Fibroblast of the conjunctiva (primary cell): Measurements from ENCODE around the gene LDLR.
"Not testable (repeated sequence)": the region's sequence is repeated elsewhere in the genome, so short reads cannot be mapped to it uniquely, and the experiment has no call there.

Source experiments
- DNase-seq: peaks from one replicate; pipeline ENCODE4 v3.0.0-alpha.2; 2010; ENCODE audit warnings: low read depth

The LDLR gene

DNA sequence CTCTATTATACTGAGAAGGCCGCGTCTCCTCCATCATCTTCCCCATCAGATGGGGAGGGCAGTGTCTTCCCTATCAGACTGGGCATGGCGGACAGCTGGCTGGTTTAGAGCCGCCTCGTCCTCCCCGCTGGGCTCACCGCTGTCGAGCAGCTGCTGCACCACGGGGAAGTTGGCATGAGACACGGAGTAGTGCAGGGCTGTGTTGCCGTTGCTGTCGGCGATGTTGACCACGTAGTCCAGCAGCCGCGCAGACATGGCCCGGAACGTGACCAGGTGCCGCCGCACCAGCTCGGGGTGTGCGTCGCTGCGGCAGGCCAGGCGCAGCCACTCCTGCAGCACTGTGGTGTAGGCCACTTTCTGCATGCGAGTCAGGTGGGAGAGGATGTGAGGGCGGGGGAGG, 85.1 kb downstream of the LDLR start:
- no peak for DNase-seq

- DNase-seq: no peak
Measured at GRCh38 chr19:11175920-11176319, 86.7 kb downstream of the LDLR start.

GRCh38 chr19:11176466-11177193, 87.4 kb downstream of the LDLR start:
- no peak for DNase-seq

GRCh38 chr19:11177592-11177991, 88.3 kb downstream of the LDLR start:
- no peak for DNase-seq

DNA sequence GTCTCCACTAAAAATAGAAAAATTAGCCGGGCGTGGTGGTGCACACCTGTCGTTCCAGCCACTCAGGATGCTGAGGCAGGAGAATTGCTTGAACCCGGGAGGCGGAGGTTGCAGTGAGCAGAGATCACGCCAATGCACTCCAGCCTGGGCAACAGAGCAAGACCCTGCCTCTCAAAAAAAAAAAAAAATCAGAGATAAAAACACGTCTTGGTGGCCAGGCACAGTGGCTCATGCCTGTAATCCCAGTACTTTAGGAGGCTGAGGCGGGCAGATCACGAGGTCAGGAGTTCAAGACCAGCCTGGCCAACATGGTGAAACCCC, 89.8 kb downstream of the LDLR start:
- not testable (repeated sequence) for DNase-seq

GRCh38 chr19:11179716-11180297, 90.5 kb downstream of the LDLR start:
- DNase-seq: no peak

- DNase-seq: no peak
Measured at GRCh38 chr19:11180346-11180745, 91.1 kb downstream of the LDLR start.

- DNase-seq: not testable (repeated sequence)
Measured at GRCh38 chr19:11180975-11181374, 91.7 kb downstream of the LDLR start.

DNA sequence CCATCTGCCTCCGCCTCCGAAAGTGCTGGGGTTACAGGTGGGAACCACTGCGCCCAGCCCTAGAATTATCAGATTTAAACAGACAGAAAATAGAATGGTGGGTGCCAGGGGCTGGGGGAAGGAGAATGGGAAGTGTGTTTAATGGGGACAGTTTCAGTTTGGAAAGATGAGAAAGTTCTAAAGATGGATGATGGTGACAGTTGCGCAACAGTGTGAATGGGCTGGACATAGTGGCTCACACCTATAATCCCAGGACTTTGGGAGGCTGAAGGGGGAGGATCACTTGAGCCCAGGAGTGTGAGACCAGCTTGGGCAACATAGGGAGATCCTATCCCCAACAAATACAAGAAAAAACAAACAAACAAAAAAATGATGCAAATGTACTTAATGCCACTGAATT, 92.2 kb downstream of the LDLR start:
- DNase-seq: no peak
